22Rv1 (cell line): ENCODE measurements around the gene TRIP12.
"Not testable (repeated sequence)": the region's sequence is repeated elsewhere in the genome, so short reads cannot be mapped to it uniquely, and the experiment has no call there.

Experiments used
- ZFX ChIP-seq: fragments of 450-650 bp; IDR thresholded peaks from 2 replicates; pipeline ENCODE4 v1.6.1; 2017; ENCODE audit warnings: antibody characterized with exemption, borderline replicate concordance
- TF ChIP-seq, protein P1 (sequence below): fragments of 450-650 bp; IDR thresholded peaks from 2 replicates; pipeline ENCODE4 v1.5.1; 2017; ENCODE audit warnings: mild to moderate bottlenecking

DNA sequence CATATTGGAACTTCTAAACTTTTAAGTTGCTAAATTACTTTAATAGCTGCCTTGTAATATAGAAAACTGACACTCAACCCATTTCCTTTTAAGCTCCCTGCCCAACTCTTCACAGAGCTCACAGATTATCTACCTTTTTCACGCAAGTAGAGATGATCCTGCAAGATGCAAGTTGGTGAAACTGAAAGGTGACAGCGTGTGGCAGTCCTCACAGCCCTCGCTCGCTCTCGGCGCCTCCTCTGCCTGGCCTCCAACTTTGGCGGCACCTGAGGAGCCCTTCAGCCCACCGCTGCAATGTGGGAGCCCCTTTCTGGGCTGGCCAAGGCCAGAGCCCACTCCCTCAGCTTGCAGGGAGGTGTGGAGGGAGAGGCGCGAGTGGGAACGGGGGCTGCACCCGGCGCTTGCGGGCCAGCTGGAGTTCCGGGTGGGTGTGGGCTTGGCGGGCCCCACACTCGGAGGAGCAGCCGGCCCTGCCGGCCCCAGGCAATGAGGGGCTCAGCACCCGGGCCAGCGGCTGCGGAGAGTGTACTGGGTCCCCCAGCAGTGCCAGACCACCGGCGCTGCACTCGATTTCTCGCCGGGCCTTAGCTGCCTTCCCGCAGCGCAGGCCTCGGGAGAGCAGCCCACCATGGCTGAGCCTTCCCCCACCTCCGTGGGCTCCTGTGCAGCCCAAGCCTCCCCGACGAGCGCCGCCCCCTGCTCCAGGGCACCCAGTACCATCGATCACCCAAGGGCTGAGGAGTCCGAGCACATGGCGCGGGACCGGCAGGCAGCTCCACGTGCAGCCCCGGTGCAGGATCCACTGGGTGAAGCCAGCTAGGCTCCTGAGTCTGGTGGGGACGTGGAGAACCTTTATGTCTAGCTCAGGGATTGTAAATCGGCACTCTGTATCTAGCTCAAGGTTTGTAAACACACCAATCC lies 71.2 kb downstream of the TRIP12 start:
- not testable (repeated sequence) for TF ChIP-seq ZFX
- TF ChIP-seq, protein P1, sequence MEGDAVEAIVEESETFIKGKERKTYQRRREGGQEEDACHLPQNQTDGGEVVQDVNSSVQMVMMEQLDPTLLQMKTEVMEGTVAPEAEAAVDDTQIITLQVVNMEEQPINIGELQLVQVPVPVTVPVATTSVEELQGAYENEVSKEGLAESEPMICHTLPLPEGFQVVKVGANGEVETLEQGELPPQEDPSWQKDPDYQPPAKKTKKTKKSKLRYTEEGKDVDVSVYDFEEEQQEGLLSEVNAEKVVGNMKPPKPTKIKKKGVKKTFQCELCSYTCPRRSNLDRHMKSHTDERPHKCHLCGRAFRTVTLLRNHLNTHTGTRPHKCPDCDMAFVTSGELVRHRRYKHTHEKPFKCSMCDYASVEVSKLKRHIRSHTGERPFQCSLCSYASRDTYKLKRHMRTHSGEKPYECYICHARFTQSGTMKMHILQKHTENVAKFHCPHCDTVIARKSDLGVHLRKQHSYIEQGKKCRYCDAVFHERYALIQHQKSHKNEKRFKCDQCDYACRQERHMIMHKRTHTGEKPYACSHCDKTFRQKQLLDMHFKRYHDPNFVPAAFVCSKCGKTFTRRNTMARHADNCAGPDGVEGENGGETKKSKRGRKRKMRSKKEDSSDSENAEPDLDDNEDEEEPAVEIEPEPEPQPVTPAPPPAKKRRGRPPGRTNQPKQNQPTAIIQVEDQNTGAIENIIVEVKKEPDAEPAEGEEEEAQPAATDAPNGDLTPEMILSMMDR: not testable (repeated sequence)
